ENCODE data around the gene BMP6. TPM values are rescaled to one million over a fixed set of nuclear protein-coding genes. Genes with fewer than 3 reads are reported as not detected.

BMP6 gene
- polyA plus RNA-seq, 1 donor from 2014 or later: 2.4 TPM

GRCh38 chr6:7836371-7837026, 110.6 kb downstream of the BMP6 start:
- TF ChIP-seq MXI1 (conservative IDR thresholded peaks at IDR 0.05; ENCODE audit: poor library complexity, severe bottlenecking) (no peak), POLR2AphosphoS5 (IDR thresholded peaks at IDR 0.05) (no peak), REST (IDR thresholded peaks at IDR 0.05; ENCODE audit: borderline replicate concordance) (no peak), SMC3 (conservative IDR thresholded peaks at IDR 0.05; ENCODE audit: poor library complexity) (no peak), CTCF (IDR thresholded peaks at IDR 0.05; ENCODE audit: poor library complexity, severe bottlenecking) (no peak), TAF1 (IDR thresholded peaks at IDR 0.05; ENCODE audit: low read depth) (no peak), EZH2 (IDR thresholded peaks at IDR 0.05; ENCODE audit: borderline replicate concordance, insufficient read depth, low read length, poor library complexity, severe bottlenecking) (no peak), RAD21 (conservative IDR thresholded peaks at IDR 0.05) (no peak), EP300 (conservative IDR thresholded peaks at IDR 0.05; ENCODE audit: poor library complexity, severe bottlenecking) (no peak)
- no peaks in the 10 kb centered on the region for H3F3A ChIP-seq (ENCODE audit: insufficient read depth, low read length, poor library complexity, severe bottlenecking)
- no peaks in the 10 kb centered on the region for H3K36me3 ChIP-seq (ENCODE audit: insufficient read depth, low read length)

GRCh38 chr6:7841781-7842468, 116.0 kb downstream of the BMP6 start:
- no peaks in the 10 kb centered on the region for H3F3A ChIP-seq (ENCODE audit: insufficient read depth, low read length, poor library complexity, severe bottlenecking)
- no peaks in the 10 kb centered on the region for H3K9me2 ChIP-seq (ENCODE audit: insufficient read depth, low read length)
- no peaks in the 10 kb centered on the region for H3K36me3 ChIP-seq (ENCODE audit: insufficient read depth, low read length)
- H3K9me3 ChIP-seq (ENCODE audit: low read length): no peaks in the 10 kb centered on the region
- H2AFZ ChIP-seq (ENCODE audit: low read depth, low read length): no peak overlapping the region
- TF ChIP-seq MXI1 (conservative IDR thresholded peaks at IDR 0.05; ENCODE audit: poor library complexity, severe bottlenecking) (no peak), EP300 (conservative IDR thresholded peaks at IDR 0.05; ENCODE audit: poor library complexity, severe bottlenecking) (no peak), RAD21 (conservative IDR thresholded peaks at IDR 0.05) (no peak), TAF1 (IDR thresholded peaks at IDR 0.05; ENCODE audit: low read depth) (no peak), EZH2 (IDR thresholded peaks at IDR 0.05; ENCODE audit: borderline replicate concordance, insufficient read depth, low read length, poor library complexity, severe bottlenecking) (no peak), SMC3 (conservative IDR thresholded peaks at IDR 0.05; ENCODE audit: poor library complexity) (no peak), REST (IDR thresholded peaks at IDR 0.05; ENCODE audit: borderline replicate concordance) (no peak), POLR2AphosphoS5 (IDR thresholded peaks at IDR 0.05) (no peak), CTCF (IDR thresholded peaks at IDR 0.05; ENCODE audit: poor library complexity, severe bottlenecking) (no peak)
- H3K27me3 ChIP-seq (ENCODE audit: insufficient read depth, low read depth, low read length): no peaks in the 10 kb centered on the region
- H3K79me2 ChIP-seq (replicated peaks; ENCODE audit: insufficient read depth, low read length): no peaks in the 10 kb centered on the region
- no peaks in the 10 kb centered on the region for H4K20me1 ChIP-seq (ENCODE audit: insufficient read depth)
- H3K4me2 ChIP-seq (ENCODE audit: low read length): no peak overlapping the region
- H3K9ac ChIP-seq (ENCODE audit: low read length): no peak overlapping the region
- no peak overlapping the region for H3K27ac ChIP-seq (ENCODE audit: low read length)
- H3K4me3 ChIP-seq (ENCODE audit: low read length): no peak overlapping the region

More at GRCh38 chr6:7836371-7837026, 110.6 kb downstream of the BMP6 start:
- Histone ChIP-seq H3K4me2 (ENCODE audit: low read length) (no peak overlapping the region), H3K4me3 (ENCODE audit: low read length) (no peak overlapping the region), H4K20me1 (ENCODE audit: insufficient read depth) (no peaks in the 10 kb centered on the region), H3K27me3 (ENCODE audit: insufficient read depth, low read depth, low read length) (no peaks in the 10 kb centered on the region), H2AFZ (ENCODE audit: low read depth, low read length) (no peak overlapping the region), H3K9me2 (ENCODE audit: insufficient read depth, low read length) (no peaks in the 10 kb centered on the region), H3K9me3 (ENCODE audit: low read length) (no peaks in the 10 kb centered on the region), H3K27ac (ENCODE audit: low read length) (no peak overlapping the region), H3K9ac (ENCODE audit: low read length) (no peak overlapping the region), H3K79me2 (replicated peaks; ENCODE audit: insufficient read depth, low read length) (no peaks in the 10 kb centered on the region)

Data from neural cell (in vitro differentiated cells).